GM19238 (cell line): ENCODE data around the gene FETUB.

Source experiments
- DNase-seq: peaks from one replicate; pipeline ENCODE4 v3.0.0; 2011; ENCODE audit warnings: low spot score; ENCODE audit not compliant: insufficient read length

FETUB gene

DNA sequence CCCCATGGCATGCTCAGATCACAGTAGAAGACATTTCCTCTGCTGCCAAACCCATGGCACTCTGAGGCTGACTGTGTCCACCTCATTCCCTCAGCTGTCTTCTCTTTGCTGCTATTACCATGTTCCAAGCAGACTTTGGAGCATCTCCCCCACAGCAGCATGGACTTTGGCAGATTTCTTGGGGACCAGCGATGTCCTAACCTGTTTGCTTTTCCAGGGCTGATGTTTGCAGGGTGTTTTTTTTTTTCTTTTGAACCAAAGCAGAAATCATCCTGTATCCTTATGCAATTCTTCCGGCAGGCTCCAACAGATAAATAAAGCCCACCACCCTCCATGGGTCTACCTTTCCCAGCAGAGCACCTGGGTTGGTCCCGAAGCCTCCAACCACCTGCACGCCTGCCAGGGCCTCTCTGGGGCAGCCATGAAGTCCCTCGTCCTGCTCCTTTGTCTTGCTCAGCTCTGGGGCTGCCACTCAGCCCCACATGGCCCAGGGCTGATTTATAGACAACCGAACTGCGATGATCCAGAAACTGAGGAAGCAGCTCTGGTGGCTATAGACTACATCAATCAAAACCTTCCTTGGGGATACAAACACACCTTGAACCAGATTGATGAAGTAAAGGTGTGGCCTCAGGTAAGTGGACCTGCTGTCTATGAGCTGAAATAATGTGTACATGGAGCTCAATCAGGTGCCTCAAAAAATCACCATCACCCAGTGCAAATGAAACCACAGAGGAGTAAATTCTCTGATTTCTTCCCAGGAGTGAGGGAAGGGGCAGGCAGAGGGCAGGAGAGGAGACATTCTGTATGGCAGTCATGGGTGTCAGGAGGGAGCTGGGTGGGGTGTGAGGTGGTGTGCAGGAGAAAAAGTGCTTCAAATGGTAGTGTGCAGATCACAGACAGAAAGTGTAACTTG lies 27.2 kb upstream of the FETUB start, which contains the start of gene AHSG:
Gene AHSG, plus strand, starts transcription at position 340 of the 916 bp plus-strand sequence. Its CDS starts 82 bp downstream, at position 422.
- no peak for DNase-seq

DNA sequence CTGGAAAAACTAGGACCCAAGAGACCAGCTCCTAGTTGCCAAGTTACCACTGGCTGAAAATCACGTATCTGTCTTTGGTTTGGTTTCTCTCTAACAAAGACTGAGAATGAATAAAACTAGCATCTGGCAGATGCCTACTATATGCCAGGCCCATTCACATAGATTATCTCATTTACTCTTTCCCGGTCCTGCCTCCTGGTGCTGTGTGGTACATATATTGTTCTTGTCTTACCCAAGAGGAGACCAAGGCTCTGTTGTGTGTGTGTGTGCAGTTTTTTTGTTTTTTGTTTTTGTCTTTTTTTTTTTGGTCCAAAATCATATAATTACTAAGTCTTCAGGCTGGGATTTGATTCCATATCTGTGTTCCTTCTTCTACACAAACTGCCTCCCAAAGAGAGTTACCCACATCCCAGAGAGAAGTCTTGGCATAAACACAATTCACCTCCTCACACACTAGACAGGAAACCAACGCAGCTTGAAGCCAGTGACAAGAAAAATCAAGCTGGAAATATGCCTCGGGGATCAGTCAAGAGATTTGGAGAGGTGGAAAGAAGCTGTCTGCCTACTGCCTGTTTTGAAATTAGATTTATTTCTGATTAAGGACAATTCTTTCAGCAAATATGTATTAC lies 26.4 kb upstream of the FETUB start:
- no peak for DNase-seq

DNA sequence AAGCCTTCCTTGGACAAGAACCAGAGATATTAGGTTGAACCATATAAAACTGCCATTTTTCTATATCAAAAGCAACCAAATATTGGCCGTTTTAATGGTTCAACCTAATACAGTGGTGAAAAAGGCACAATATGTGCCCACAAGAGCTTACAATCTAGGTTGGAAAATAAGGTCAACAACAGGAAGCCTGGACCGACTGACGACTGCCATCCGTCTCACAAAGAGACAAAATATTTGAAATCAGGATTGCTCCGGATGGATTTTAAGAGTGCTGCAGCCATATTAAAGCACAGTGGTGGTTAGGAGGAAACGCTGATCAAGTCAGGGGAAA lies 26.0 kb upstream of the FETUB start:
- DNase-seq, result no peak

DNA sequence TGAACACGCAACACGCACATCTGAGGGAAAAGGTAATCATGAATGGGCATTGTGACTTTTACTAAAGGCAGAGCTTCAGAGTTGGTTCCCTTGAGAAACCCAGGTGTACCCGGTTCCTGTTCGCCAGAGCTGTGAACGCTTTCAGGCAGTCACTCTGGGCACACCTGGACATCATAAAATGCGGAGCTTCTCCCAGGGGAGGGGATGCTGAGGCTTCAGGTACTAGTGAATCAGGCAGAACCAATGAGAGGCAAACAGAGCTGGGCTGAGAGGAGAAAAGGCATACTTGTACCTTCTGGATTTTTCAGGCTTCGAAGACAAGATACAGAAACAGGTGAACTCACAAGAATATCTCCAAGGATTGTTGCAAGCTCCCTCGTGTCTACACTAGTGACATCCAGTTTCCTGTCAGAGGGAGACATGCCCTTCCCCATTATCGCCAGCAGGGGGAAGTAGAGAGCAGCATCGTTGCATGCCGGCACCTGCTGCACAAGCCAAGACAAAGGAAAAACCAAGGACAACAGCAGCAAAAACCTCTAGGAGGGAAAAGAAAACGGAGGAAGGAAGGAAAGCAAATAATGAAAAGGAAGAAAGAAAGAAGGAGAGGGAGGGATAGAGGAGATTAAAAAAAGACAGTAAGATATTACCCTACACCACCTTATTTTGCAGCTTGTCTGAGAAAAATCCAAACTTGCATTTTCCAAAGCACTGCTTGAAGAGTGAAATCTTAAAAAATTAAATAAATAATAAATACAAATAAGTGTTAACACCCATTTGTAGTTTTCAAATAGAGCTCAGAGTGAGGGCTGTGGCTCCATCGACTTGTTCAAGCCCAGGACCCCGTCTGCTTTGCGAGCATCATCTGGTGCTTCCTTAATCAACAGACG lies 25.4 kb upstream of the FETUB start:
- peak; percentile 61 for DNase-seq

DNA sequence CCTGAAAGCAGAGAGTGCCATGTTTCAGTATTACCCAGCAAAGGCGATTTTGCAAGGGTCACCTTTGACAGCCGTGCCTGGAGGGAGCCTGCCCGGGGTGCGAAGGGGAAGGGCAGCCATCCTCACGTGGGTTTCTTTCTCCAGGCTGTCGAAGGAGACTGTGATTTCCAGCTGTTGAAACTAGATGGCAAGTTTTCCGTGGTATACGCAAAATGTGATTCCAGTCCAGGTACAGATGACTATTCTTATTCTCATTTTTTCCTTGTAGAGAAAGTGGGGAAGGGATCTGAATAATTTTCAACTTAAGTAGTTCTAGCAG lies 23.9 kb upstream of the FETUB start:
- no peak for DNase-seq

DNA sequence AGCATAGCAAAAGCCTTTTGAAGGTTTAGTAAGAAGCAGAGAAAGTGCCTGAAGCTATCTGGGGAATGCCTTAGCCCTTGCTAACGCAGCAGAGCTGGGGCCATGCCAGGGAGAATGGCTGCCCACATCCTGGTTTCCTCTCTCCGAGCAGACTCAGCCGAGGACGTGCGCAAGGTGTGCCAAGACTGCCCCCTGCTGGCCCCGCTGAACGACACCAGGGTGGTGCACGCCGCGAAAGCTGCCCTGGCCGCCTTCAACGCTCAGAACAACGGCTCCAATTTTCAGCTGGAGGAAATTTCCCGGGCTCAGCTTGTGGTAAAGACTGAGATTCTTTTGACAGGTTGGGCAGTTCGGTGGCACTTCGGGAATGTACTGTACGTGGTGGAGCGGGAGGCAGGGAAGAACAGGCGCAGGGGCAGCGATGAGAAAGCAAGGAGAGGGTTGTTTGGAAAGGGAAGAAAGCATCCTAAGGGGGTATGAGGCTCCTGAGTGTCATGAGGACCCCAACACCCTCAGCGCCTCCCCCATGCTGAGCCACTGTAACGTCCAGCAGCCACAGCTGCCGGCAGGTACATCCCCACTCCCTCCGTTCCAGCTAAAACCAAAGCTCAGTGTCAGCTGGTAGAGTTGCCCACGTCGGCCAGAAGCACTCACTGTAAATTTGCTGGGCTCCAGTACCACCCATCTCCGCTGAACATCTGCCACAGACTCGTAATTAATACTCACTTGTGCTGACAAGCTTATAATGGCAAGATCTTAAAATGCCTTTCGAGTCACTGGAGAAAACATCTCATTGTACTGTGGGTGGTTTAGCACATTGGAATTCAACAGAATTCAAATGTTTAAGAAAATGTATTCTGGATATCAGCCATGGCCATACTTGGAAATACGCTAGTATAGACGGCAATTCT lies 22.9 kb upstream of the FETUB start:
- DNase-seq, result peak; percentile 83

DNA sequence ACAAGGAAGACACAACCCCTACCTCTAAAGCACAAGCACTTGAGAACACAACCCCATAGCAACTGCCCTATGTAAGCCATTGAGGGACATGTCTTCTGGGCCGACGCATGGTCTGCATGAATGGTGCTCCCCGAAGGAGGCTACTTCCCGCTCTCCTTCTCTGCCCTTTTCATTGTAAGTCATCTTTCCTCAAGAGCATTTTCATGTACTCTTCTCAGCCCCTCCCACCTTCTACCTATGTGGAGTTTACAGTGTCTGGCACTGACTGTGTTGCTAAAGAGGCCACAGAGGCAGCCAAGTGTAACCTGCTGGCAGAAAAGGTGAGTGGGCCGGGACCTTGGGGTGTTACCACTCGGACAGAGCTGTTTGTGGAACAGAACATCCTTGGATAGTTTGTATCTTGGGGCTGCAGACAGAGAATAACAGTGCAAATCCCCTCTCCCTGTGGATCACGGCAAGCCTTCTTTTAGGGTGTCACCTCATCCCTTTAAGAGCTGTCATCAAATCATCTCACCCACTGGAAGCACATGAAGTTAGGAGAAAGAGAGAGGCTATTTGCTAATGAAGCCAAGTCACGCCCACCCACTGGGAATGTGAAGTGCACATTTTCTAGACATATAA lies 21.8 kb upstream of the FETUB start:
- DNase-seq, result no peak

DNA sequence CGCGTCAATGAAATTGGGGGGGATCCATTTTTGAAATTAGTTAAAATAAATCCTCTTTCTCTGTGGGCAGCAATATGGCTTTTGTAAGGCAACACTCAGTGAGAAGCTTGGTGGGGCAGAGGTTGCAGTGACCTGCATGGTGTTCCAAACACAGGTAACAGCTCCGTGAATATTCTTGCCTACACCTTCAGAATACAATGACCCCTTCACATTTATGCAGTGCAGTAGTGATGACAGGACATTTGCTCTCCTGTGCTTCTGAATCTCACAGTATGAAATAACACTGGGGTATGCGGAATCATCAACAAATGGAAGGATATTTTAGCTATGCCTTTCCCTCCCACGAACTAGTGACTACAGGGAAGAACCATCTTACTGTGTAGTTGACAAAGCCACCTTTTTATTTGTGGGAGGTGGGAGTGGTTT lies 20.4 kb upstream of the FETUB start:
- DNase-seq, result no peak

DNA sequence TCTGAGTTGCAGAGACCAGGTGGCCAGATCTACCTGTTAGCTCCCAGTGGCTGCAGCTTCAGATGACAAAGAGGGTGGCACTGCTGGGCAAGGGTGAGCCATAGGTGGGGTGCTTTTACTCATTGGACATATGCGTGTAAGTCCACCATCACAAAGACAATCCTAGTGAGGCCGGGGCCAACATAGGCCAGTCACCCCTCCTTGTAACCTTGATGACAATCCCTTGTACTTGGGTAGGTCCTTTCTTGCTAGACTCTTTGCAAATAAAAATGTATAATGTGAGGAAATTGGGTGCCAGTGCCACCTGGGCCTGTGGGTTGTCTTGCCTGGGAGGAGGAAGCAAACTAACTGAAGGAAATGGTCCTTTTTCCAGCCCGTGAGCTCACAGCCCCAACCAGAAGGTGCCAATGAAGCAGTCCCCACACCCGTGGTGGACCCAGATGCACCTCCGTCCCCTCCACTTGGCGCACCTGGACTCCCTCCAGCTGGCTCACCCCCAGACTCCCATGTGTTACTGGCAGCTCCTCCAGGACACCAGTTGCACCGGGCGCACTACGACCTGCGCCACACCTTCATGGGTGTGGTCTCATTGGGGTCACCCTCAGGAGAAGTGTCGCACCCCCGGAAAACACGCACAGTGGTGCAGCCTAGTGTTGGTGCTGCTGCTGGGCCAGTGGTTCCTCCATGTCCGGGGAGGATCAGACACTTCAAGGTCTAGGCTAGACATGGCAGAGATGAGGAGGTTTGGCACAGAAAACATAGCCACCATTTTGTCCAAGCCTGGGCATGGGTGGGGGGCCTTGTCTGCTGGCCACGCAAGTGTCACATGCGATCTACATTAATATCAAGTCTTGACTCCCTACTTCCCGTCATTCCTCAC lies 19.7 kb upstream of the FETUB start:
- no peak for DNase-seq

DNA sequence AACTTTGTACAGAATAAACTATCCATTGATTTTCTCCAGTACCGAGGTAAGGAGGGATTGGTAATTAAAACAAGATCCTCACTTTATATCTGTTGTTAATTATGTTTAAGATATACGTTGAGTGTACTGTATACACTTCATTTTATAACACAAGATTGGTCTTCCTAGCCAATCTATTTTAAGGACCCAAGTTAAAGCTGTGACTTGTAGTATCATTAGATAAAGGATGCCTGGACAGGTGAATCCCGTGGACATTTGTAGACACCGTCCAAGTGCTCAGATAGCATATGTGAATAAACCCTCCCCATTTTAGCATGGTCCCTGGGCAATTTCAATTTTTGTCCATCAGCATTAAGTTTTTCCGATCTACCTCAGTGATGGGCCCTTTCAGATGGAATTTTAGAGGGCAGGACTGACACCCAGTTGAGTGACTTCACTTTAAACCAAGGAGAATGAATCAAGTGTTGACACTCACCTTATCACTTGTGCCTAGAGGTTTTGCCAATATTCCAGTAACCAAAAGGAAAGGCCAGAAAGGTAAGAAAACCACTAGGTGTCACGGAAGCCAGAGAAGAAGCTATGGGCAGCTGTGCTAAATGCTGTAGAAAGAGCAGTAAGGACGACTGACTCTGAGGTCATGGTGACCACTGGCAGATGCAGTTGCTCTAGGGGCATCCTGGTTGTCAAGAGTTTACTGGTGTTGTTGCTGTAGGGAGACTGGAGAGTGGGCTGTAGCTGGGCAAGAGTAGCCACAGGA lies 18.1 kb upstream of the FETUB start:
- DNase-seq, result no peak

DNA sequence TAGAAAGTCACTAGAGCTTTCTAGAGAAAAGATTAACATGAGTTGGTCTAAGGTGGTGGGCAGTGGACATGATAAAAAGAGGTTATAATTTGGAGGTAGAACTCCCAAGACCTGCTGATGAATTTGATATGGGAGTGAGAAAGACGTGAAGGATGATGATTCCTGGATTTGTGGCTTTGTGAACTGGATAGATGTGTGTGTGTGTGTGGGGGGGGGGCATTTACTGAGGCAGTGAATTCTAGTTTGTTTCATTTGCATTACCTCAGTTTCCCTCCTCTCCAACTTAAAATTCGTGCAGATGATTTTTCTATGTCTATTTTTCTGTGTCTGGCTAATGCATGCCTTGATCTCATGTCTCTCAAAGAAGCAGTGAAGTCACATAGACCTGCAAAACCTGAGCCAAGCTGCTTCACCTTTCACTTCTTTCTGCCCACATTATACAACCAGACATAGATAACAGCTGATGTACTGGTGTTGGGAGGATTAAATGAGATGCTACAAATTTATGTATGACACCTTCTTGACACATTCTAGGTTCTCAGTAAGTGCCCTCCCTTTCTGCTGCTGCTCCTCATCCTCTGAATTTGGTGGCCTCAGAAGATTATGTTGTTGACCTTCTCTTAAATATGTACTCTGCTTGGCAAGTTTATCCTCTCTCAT lies 17.4 kb upstream of the FETUB start:
- DNase-seq, result no peak

DNA sequence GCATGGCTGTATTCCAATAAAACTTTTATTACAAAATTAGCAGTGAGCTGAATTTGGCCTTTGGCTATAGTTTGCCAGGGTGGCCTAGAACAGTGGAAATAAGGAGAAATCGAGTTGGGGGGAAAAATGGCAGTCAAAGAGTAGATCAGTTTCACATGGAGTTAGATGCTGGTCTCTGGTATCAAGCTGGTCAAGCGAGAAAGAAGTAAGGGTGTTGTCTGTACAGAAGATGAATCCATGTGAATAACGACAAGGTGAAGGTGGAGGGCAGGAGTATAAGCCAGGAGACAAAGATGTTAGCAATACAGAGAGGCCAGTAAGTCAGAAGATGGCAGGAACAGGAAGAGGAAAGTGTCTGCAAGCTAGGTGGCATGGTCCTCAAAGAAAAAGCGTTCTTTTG lies 15.6 kb upstream of the FETUB start:
- DNase-seq, result no peak

DNA sequence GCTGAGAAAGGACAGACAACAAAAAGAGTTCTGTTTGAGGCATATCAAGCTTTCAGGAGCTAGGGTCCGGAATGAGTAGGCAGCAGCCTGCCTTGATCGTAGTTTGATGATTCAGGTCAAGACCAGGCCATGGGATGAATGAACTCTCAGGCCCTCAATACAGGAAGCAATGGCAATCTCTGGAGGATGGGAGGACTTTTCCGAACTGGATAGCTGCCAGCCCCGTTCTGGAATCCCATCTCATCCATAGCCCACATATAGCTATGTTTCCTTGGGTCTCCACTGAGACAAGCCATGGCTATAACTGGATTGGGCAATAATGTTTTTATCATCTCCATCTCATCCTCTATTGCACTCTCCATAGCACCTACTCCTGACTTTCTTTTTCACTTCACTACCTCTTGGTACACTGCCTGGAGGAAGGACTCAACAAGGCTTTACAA lies 14.6 kb upstream of the FETUB start:
- no peak for DNase-seq

DNA sequence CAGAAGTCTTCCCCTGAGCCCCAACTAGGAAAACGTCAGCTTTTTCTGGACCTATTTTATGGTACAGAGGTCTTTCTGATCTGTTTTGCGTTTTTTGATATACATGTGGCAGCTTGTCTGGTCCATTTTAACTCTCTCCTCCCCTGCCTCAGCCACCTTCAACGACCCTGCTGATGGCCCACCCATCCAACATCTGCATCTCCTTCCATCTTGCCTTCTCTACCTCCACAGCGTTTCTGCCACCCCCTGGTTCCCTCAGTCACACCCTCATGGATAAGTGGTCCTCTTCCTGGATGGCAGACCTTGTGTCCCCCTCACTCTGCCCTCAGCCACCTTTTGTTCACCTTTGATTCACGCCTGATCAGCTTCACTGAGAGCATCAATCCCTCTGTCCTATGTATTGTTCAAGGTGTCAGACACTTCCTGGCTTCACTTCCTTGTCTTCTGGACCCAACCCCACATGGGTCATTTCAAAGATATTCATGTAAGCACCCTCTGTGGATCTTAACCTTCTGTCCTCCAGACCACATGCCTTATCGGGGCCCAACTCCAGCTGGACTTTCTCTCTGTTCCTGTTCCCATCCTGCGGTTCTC lies 13.8 kb upstream of the FETUB start:
- DNase-seq, result no peak

DNA sequence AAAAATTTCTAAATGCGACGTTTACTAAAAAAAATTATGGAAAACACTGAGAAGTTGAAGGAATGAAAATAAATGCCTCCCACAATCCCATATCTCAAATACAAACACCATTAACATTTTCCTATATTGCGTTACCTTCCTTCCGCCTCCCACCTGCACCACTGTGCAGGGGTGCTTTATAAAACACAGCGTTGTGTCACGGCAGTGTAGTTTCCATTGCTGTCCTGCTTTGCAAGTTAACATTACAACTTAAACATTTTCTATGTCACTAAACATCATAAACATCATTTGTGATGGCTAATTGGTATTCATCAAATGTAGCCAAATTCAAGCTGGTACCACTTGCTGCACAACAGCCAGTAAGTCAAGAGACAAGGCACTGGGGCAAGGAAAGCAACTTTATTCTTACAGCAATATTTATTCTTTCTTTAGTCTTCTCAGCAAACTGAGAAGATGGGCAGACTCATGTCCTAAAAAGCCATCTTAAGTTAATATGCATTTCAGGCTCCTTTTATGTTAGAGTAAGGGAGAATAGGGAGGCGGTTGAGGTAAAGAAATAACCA lies 12.3 kb upstream of the FETUB start:
- DNase-seq, result no peak

DNA sequence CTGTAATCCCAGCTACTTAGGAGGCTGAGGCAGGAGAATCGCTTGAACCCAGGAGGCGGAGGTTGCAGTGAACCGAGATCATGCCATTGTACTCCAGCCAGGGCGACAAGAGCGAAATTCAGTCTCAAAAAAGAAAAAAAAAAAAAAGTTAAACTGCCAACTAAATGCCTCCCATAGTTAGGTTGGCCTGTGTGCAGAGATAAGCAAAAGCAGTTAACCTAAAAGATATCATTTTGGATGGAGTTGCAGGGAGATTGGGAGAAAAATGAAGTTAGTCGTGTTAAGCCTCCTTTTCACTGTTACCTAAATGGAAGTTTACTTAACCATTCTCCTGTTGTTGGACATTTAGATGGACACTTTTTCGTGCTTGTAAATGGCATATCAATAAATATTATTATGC lies 11.4 kb upstream of the FETUB start:
- no peak for DNase-seq

DNA sequence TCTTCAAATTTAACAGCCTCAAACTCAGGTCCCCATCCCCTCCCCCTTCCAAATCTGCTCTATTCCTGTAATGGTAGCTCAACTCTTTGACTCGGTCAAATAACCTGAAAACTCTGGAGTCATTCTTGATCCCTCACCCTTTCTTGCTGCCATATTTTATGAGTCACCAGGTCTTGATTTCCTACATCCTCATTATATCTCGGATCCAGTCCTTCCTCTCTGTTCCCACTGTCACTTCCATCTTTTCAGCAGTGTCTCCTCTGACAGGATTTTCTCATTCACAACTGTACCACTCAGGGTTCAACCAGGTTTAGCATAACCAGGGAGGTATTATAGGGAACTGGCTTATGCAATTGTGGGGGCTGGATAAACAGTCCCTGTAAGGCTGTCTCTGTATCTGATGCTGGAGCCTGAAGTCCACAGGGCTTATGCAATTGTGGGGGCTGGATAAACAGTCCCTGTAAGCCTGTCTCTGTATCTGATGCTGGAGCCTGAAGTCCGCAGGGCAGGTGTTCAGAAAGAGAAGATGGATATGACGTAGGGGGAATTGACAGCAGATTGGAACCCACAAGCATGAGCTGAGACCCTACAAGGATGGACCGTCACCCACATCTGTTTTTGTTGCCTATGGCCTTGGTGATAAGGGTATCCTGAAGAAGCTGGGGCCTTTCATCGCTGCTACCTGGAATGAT lies 9.1 kb upstream of the FETUB start:
- DNase-seq, result no peak
